Hematopoietic multipotent progenitor cell treated with erythropoietin and hydrocortisone succinate and interleukin-3 and kit ligand, for 17 days (in vitro differentiated cells): Measurements from ENCODE around the gene GRPR.
"Not testable (repeated sequence)": the region's sequence is repeated elsewhere in the genome, so short reads cannot be mapped to it uniquely, and the experiment has no call there.

Experiments used
- DNase-seq: peaks from one replicate; pipeline ENCODE4 v3.0.0-alpha.2; 2015; ENCODE audit warnings: low spot score

The GRPR gene

GRCh38 chrX:16183843-16184242 lies 60.5 kb downstream of the GRPR start:
- DNase-seq: not testable (repeated sequence)

DNA sequence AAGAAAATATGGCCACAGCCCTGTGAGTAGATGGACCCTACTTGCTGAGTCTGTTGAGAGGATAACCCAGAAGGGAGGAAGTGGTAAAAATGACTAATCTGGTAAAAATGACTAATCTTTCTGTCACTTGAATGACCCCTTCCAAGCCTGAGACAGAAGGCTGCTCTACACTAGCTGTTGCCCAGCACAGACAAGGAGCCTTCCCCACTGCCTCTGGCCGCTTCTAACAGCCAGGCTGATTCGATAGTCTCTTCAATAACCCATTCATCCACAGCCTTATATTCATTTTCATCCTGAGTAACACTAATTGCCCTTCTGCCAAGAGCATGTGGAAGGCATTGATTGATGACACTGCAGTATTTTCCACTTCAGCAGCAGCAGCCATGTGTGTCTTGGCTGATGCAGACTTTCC lies 62.4 kb downstream of the GRPR start:
- no peak for DNase-seq

- no peak for DNase-seq
Observed at GRCh38 chrX:16186380-16187007, 63.1 kb downstream of the GRPR start.

GRCh38 chrX:16187024-16187760 lies 63.8 kb downstream of the GRPR start:
- DNase-seq: no peak

- no peak for DNase-seq
Observed at GRCh38 chrX:16188687-16189086, 65.3 kb downstream of the GRPR start.

- no peak for DNase-seq
Observed at GRCh38 chrX:16191605-16192004, 68.2 kb downstream of the GRPR start.

DNA sequence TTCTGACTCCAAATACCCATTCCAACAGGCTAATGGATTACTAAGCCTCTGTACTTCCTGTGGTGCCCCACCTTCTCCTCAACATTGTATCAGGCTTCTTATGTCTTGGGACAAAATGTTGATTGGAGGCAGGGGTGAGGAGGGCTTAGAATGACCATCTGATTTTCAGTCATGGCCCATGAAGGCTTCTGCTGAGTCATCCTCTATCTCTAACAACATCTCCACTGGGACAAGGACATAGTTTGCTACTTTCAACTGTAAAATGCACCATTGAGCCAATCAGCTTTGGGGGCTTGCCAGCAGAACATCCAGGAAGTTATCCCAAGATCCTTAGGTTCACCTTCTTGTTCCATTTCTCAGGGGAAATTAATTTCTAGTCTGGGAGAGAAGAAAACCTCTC lies 73.5 kb downstream of the GRPR start:
- DNase-seq: no peak

DNA sequence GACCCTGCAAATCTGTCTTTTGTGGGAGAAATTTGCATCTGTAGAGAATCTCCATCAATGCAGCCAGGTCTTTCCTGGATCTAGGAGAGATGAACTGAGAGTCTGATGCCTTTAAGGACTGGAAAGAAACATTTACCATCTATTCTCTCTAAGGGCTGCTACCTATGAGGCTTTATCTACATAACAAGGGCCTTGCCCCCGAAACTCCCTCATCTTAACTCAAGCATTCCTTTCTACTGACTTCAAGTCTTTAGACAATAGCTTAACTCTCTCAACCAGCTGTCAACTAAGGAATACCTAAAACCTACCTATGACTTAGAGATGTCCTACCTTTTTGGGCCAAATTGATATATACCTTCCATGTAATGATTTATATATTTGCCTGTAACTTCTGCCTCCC lies 76.0 kb downstream of the GRPR start:
- no peak for DNase-seq

DNA sequence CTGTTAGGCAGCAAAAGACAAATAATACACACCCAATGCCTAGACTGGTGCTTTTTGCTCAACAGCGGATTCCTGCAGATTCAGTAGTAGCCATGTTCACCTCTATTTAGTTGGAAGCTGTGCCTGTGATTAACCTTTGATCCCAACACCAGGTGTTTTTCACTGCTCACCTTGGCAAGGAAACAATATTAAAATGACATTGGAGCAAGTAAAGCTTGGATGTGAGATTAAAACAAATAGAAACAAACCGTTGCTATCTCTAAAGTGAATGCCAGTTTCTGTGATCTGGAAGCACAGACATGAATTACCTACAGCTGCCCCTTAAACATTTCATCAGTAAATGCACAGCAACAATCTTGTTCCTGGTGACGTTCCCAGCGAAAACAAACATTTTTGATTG lies 79.6 kb downstream of the GRPR start:
- DNase-seq: no peak
